Measurements from ENCODE around the gene SIGLEC11.
A peak's percentile ranks its signal among the peaks of the same experiment; 100 is the strongest.

The SIGLEC11 gene

DNA sequence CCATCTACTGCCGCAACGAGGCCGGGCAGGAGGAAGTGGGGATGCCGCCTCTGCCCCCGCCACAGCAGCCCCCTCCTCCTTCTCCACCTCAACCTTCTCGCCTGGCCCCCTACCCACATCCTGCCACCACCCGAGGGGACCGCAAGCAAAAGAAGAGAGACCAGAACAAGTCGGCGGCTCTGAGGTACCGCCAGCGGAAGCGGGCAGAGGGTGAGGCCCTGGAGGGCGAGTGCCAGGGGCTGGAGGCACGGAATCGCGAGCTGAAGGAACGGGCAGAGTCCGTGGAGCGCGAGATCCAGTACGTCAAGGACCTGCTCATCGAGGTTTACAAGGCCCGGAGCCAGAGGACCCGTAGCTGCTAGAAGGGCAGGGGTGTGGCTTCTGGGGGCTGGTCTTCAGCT, 28.2 kb downstream of the SIGLEC11 start:
- Histone ChIP-seq H4K20me1 (ENCODE audit: low read depth, low read length) (peaks cover 13% of the 10 kb centered on the region; the same call in 1 of the 2 replicates), H3K4me3 (ENCODE audit: insufficient read depth, low read length, poor library complexity, severe bottlenecking) (no peak overlapping the region), H3K36me3 (ENCODE audit: low read length) (peaks cover 23% of the 10 kb centered on the region), H3K9me2 (replicated peaks; ENCODE audit: insufficient read depth, low read length) (no peaks in the 10 kb centered on the region), H3K27ac (ENCODE audit: low read depth, low read length) (no peak overlapping the region), H3K79me2 (ENCODE audit: insufficient read depth, low read length) (peaks cover 33% of the 10 kb centered on the region), H3K27me3 (ENCODE audit: low read length) (no peaks in the 10 kb centered on the region), H3K9me3 (ENCODE audit: insufficient read depth, low read length) (no peaks in the 10 kb centered on the region), H3K4me2 (ENCODE audit: low read depth, low read length, poor library complexity, severe bottlenecking) (no peak overlapping the region), H3K9ac (ENCODE audit: low read length) (no peak overlapping the region), H2AFZ (ENCODE audit: low read depth, low read length, severe bottlenecking) (no peak overlapping the region), H3F3A (ENCODE audit: insufficient read depth) (peaks cover 28% of the 10 kb centered on the region)
- TF ChIP-seq EZH2phosphoT487 (conservative IDR thresholded peaks at IDR 0.05; ENCODE audit: low read length): no peak
- TF ChIP-seq, protein P1, sequence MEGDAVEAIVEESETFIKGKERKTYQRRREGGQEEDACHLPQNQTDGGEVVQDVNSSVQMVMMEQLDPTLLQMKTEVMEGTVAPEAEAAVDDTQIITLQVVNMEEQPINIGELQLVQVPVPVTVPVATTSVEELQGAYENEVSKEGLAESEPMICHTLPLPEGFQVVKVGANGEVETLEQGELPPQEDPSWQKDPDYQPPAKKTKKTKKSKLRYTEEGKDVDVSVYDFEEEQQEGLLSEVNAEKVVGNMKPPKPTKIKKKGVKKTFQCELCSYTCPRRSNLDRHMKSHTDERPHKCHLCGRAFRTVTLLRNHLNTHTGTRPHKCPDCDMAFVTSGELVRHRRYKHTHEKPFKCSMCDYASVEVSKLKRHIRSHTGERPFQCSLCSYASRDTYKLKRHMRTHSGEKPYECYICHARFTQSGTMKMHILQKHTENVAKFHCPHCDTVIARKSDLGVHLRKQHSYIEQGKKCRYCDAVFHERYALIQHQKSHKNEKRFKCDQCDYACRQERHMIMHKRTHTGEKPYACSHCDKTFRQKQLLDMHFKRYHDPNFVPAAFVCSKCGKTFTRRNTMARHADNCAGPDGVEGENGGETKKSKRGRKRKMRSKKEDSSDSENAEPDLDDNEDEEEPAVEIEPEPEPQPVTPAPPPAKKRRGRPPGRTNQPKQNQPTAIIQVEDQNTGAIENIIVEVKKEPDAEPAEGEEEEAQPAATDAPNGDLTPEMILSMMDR (IDR thresholded peaks at IDR 0.05; ENCODE audit: insufficient read depth, low read length, poor library complexity, severe bottlenecking): no peak

DNA sequence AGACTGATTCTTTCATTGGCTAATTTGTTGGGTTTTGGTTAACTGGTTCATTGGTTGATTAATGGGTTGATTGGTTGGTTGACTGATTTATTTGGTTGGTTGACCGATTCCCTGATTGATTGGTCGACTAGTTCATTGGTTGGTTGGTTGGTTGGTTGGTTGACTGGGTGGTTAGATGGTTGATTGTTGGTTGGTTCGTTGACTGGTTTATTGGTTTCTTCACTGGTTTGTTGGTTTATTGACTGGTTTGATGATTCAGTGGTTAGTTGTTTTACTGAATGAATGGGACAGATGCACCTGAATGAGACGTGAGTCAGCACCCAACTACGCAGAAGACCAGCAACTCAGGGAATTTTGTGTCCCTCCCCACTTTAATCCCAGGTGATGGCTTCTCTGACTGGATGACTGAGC, 28.9 kb downstream of the SIGLEC11 start:
- Histone ChIP-seq H3K4me2 (ENCODE audit: low read depth, low read length, poor library complexity, severe bottlenecking) (no peak overlapping the region), H3K27ac (ENCODE audit: low read depth, low read length) (no peak overlapping the region), H3K9me3 (ENCODE audit: insufficient read depth, low read length) (no peaks in the 10 kb centered on the region), H3F3A (ENCODE audit: insufficient read depth) (peaks cover 31% of the 10 kb centered on the region), H3K4me3 (ENCODE audit: insufficient read depth, low read length, poor library complexity, severe bottlenecking) (no peak overlapping the region), H2AFZ (ENCODE audit: low read depth, low read length, severe bottlenecking) (no peak overlapping the region), H3K36me3 (ENCODE audit: low read length) (peaks cover 24% of the 10 kb centered on the region), H4K20me1 (ENCODE audit: low read depth, low read length) (peaks cover 13% of the 10 kb centered on the region; the same call in 1 of the 2 replicates), H3K9ac (ENCODE audit: low read length) (no peak overlapping the region), H3K9me2 (replicated peaks; ENCODE audit: insufficient read depth, low read length) (no peaks in the 10 kb centered on the region), H3K27me3 (ENCODE audit: low read length) (no peaks in the 10 kb centered on the region), H3K79me2 (ENCODE audit: insufficient read depth, low read length) (peaks cover 40% of the 10 kb centered on the region)
- TF ChIP-seq, protein P1 (IDR thresholded peaks at IDR 0.05; ENCODE audit: insufficient read depth, low read length, poor library complexity, severe bottlenecking): no peak
- no peak for TF ChIP-seq EZH2phosphoT487 (conservative IDR thresholded peaks at IDR 0.05; ENCODE audit: low read length)

DNA sequence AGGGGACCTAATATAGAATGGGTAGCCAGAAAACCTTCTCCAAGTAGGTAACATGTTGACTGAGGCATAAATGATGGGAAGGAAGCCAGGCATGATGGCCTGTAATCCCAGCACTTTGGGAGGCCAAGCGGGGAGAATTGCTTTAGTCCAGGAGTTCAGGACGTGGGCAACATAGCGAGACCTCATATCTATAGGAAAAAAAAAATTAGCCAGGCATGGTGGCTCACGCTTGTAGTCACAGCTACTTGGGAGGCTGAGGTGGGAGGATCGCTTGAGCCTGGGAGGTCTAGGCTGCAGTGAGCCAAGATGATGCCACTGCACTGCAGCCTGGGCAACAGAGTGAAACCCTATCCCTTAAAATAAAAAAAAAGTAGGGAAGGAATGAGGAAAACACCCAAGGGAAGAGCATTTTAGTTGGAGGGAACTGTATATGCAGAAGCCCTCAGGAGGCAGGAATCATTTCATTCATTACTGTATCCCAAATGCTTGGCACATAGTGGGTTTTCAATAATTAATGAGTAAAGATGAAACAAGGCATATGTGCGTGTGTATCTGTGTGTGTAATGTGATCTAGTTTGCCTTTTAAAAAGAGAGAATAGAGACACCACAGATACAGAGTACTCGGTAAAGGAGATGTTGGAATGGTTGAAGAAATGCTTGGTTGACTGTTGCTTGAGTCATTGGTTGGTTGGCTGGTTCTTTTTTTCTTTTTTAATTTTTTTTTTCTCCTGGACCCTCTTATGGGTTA, 29.5 kb downstream of the SIGLEC11 start:
- peaks cover 24% of the 10 kb centered on the region for H3K36me3 ChIP-seq (ENCODE audit: low read length)
- peaks cover 13% of the 10 kb centered on the region; the same call in 1 of the 2 replicates for H4K20me1 ChIP-seq (ENCODE audit: low read depth, low read length)
- peaks cover 46% of the 10 kb centered on the region for H3K79me2 ChIP-seq (ENCODE audit: insufficient read depth, low read length)
- no peak overlapping the region for H3K9ac ChIP-seq (ENCODE audit: low read length)
- no peak overlapping the region for H3K4me3 ChIP-seq (ENCODE audit: insufficient read depth, low read length, poor library complexity, severe bottlenecking)
- peak overlapping the region; percentile 79 for H3K4me2 ChIP-seq (ENCODE audit: low read depth, low read length, poor library complexity, severe bottlenecking)
- H3K9me3 ChIP-seq (ENCODE audit: insufficient read depth, low read length): no peaks in the 10 kb centered on the region
- H3K9me2 ChIP-seq (replicated peaks; ENCODE audit: insufficient read depth, low read length): no peaks in the 10 kb centered on the region
- no peaks in the 10 kb centered on the region for H3K27me3 ChIP-seq (ENCODE audit: low read length)
- TF ChIP-seq, protein P1 (IDR thresholded peaks at IDR 0.05; ENCODE audit: insufficient read depth, low read length, poor library complexity, severe bottlenecking): no peak
- TF ChIP-seq EZH2phosphoT487 (conservative IDR thresholded peaks at IDR 0.05; ENCODE audit: low read length): no peak
- no peak overlapping the region for H3K27ac ChIP-seq (ENCODE audit: low read depth, low read length)
- no peak overlapping the region for H2AFZ ChIP-seq (ENCODE audit: low read depth, low read length, severe bottlenecking)
- peaks cover 31% of the 10 kb centered on the region for H3F3A ChIP-seq (ENCODE audit: insufficient read depth)

All from SU-DHL-6 (cell line).